Ammon's horn (tissue), 1 donor: ENCODE results near the gene JRKL.
"Not testable (repeated sequence)": the region's sequence is repeated elsewhere in the genome, so short reads cannot be mapped to it uniquely, and the experiment has no call there.

Experiments used
- DNase-seq: peaks from one replicate; pipeline ENCODE4 v3.0.0-alpha.2; 2016; ENCODE audit warnings: low spot score

Gene JRKL

DNA sequence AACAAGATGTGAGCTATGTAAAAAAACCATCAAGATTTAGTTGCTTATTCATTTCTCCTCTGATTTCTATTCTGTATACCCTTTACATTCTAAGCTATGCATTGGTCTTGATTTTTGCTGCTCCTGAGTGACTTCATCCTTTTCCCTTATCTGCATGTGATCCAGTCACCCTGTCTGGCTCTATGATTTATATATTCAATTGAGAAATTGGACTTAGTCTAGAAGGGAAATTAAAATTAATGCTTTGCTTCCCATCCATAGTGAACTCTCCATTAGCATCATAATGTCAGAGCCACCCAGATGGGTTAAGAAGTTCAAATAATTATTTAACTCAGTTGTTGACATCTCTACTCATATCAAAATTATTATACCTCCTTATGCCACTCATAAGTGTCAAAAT is 5.0 kb downstream of the JRKL start:
- DNase-seq, result no peak

DNA sequence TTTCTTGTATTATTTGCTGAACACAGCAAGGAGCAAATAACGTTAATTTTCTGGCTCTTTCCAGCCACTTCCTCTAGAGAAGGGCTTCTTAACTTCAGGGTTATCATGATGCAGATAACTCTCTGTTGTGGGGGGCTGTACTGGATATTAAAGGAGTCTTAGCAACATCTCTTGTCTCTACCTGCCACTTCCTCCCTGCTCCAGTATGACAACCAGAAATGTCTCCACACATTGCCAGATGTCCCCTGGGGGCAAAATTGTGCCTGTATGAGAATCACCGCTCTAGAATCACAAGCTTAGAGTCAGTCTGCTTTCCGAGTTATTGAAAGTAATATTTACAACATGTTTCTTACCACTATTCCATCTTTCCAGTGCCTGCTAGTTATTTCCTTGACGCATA is 6.8 kb downstream of the JRKL start:
- no peak for DNase-seq

DNA sequence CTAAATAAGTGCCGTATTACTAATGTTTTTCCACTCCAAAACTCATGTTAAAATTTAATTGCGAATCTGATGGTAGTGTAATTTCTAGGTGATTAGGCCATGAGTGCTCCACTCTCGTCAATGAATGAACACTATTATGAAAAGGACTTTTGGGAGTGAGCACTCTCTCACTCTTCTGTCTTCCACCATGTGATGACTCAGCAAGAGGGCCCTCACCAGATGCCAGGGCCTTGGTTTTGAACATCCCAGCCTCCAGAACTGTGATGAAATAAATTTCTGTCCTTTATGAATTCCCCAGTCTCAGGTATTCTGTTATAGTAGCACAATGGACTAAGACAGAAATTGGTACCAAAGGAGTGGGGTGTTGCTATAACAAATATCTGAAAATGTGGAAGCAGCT is 8.1 kb downstream of the JRKL start:
- DNase-seq, result no peak

DNA sequence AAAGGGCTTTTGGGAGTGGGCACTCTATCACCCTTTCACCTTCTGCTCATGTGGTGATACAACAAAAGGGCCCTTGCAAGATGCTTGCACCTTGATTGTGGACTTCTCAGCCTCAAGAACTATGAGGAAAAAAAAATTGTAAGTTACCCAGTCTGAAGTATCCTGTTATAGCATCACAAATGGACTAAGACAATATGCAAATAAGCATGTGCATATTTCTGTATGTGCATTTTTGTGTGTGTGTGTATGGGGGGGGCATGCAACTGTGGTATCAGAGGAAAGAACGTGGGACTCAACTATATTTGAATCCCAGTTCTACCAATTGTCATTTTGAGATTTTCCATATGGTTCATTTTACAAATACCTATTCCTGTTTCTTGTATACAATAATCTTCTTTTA is 10.9 kb downstream of the JRKL start:
- no peak for DNase-seq

DNA sequence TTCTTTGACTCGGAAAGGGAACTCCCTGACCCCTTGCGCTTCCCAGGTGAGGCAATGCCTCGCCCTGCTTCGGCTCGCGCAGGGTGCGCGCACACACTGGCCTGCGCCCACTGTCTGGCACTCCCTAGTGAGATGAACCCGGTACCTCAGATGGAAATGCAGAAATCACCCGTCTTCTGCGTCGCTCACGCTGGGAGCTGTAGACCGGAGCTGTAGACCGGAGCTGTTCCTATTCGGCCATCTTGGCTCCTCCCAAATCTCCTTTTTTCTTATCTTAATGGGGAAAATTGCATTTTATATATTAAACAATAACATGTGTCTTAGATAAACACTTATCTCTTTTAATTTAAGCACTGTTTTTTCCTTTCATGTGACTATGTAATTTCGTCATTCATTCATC is 21.6 kb downstream of the JRKL start:
- not testable (repeated sequence) for DNase-seq

DNA sequence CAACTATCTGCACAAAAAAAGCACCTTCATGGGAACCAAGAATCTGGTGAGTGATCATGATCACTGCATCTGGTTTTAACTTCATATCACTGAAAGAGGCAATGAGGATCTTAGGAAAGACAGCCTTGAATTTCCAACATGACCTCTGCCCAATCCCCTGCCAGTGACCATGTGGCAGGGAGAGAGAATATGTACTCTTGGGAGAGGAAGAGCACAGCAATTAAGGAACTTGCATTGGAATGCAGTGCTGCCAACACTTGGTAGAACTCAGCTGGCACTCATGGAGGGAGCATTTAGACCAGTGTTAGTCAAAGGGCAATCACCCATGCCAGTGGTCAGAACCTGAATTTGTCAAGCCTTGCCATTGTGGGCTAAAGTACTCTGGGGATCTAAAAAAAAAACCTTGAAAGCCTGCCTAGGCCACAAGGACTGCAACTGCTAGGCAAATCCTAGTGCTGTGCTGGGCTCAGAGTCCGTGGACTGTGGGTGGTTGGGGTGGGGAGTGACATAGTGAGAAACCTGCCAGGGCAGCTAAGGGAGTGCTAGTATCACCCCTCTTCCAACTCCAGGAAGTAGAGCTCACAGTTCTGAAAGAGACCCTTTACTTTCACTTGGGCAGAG is 23.1 kb downstream of the JRKL start:
- no peak for DNase-seq

DNA sequence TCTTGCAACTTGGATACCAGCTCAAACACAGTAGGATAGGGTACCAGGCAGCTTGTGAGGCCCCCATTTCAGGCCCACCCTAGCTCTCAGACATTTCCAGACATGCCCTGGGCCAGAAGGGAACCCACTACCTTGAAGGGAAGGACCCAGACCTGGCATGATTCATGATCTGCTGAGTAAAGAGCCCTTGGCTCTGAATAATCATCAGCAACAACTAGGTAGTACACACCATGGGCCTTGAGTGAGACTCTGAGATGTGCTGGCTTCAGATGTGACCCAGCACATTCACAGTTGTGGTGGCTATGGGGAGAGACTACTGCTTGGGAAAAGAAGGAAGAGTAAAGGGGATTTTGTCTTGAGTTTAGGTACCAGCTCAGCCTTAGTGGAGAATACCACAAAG is 23.6 kb downstream of the JRKL start:
- DNase-seq, result no peak

DNA sequence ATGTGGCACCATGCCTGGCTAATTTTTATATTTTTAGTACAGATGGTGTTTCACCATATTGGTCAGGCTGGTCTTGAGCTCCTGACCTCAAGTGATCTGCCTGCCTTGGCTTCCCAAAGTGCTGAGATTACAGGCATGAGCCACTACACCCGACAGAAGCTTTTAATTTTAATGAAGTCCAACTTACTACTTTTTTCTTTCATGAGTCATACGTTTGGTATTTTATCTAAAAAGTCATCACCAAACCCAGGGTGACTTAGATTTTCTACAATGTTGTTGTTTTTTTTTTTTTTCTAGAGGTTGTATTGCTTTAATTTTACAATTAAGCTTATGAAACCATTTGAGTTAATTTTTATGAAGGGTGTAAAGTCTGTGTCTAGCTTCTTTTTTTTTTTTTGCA is 34.9 kb downstream of the JRKL start:
- no peak for DNase-seq

DNA sequence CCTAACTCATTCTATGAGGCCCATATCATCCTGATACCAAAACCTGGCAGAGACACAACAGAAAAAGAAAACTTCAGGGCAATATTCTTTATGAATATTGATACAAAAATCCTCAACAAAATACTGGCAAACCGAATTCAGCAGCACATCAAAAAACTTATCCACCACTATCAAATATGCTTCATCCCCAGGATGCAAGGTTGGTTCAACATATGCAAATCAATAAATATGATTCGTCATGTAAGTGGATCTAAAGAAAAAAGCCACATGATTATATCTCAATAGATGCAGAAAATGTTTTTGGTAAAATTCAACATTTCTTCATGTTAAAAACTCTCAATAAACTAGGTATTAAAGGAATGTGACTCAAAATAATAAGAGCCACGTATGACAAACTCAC is 40.9 kb downstream of the JRKL start:
- DNase-seq, result no peak

DNA sequence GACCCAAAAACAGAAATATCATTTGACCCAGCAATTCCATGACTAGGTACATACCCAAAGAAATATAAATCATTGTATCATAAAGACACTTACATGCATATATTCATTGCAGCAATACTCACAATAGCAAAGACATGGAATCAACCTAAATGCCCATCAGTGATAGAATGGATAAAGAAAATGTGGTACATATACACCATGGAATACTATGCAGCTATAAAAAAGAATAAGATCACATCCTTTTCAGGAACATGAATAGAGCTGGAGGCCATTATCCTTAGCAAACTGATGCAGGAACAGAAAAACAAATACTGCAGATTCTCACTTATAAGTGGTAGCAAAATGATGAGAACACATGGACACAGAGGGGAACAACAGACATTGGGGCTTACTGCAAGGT is 42.8 kb downstream of the JRKL start:
- not testable (repeated sequence) for DNase-seq
